K562 (cell line): ENCODE results near the gene KRTAP10-8. TPM values are rescaled to one million over a fixed set of nuclear protein-coding genes. Genes with fewer than 3 reads are reported as not detected.

Source experiments
- ATAC-seq: fragments of 200-7000 bp; cut with Tn5 transposase; 3 replicates; pipeline ENCODE4 v1.9.1; 2020; ENCODE audit warnings: moderate library complexity
- BruUV-seq: library from RNA; stranded (reverse); fragments of 400-500 nt; replicated peaks from 2 replicates; lab custom pipeline; 2021; lab: Mats Ljungman, UMichigan
- CTCF ChIA-PET: fragments of 300-600 bp; formaldehyde crosslinking; extraction: SDS; loops from one replicate; lab custom pipeline; 2021; ENCODE audit warnings: low intra/inter-chr PET ratio; lab: Yijun Ruan, JAX
- POLR2A ChIA-PET: fragments of 300-600, 350-650 bp; sonication (Branson Sonifier 250); formaldehyde crosslinking; extraction: SDS; loops from one replicate; lab custom pipeline; 2021; ENCODE audit warnings: antibody characterized with exemption, inconsistent platforms; lab: Yijun Ruan, JAX
- DNase-seq, 4 experiments: peaks; one replicate each; pipeline versions ENCODE4 v3.0.0 to v3.0.0-alpha.2; 2011 to 2018; ENCODE audit warnings: low spot score in 3 of 4, mixed read lengths in 3 of 4; ENCODE audit errors: extremely low read depth in 1 of 4
- FAIRE-seq: peaks from 2 replicates; lab custom pipeline; 2011; peaks lifted over from hg19 to GRCh38; lab: Jason Lieb, UNC
- H2AFZ ChIP-seq: 2 replicates; pipeline ENCODE4 v1.6.0; 2011; ENCODE audit warnings: low read depth, low read length, control low read depth, inconsistent platforms
- H3K27ac ChIP-seq: fragments of 200-600 bp; 3 replicates; pipeline ENCODE4 v1.8.0; 2011; ENCODE audit warnings: low read depth, mild to moderate bottlenecking, control low read depth, inconsistent platforms, low read length, moderate library complexity, mixed read lengths; ENCODE audit errors: extremely low read depth
- H3K27me3 ChIP-seq, 2 experiments: fragments of 300-600 bp in 1 of 2; 2 replicates in 1 of 2; 3 replicates in 1 of 2; pipeline versions ENCODE4 v1.6.0 to v1.8.0; 2011; ENCODE audit warnings: inconsistent platforms in 2 of 2, low read length in 2 of 2, mild to moderate bottlenecking in 1 of 2, mixed read lengths in 1 of 2, moderate library complexity in 1 of 2; ENCODE audit not compliant: control insufficient read depth in 2 of 2, insufficient read depth in 2 of 2
- H3K36me3 ChIP-seq: fragments of 300-600 bp; 3 replicates; pipeline ENCODE4 v1.8.0; 2011; ENCODE audit warnings: mild to moderate bottlenecking, low read length, inconsistent platforms; ENCODE audit not compliant: control insufficient read depth, insufficient read depth
- H3K4me1 ChIP-seq, 2 experiments: fragments of 200-600 bp in 1 of 2; replicated peaks in 1 of 2; 2 replicates in 1 of 2; 3 replicates in 1 of 2; pipeline versions ENCODE4 v1.5.1 to v1.8.0; 2011; ENCODE audit warnings: inconsistent platforms in 2 of 2, low read length in 2 of 2, mild to moderate bottlenecking in 1 of 2, mixed read lengths in 1 of 2, moderate library complexity in 1 of 2; ENCODE audit not compliant: control insufficient read depth in 2 of 2, insufficient read depth in 2 of 2
- H3K4me2 ChIP-seq: 2 replicates; pipeline ENCODE4 v1.6.1; 2011; ENCODE audit warnings: low read length, control low read depth, inconsistent platforms, mixed read lengths; ENCODE audit not compliant: insufficient read depth
- H3K4me3 ChIP-seq: fragments of 200-600 bp; sonication (generic), shearing (Covaris generic); 2 replicates; pipeline ENCODE4 v1.5.1; 2016; ENCODE audit warnings: control low read depth, inconsistent platforms
- H3K79me2 ChIP-seq: fragments of 200-600 bp; 3 replicates; pipeline ENCODE4 v1.8.0; 2011; ENCODE audit warnings: low read length, inconsistent platforms; ENCODE audit not compliant: control insufficient read depth, insufficient read depth
- H3K9ac ChIP-seq, 2 experiments: 2 replicates each; pipeline versions ENCODE4 v1.6.0 to v1.6.1; 2011; ENCODE audit warnings: low read depth in 2 of 2, low read length in 2 of 2, control low read depth in 1 of 2, inconsistent platforms in 1 of 2, mild to moderate bottlenecking in 1 of 2, mixed read lengths in 1 of 2; ENCODE audit not compliant: insufficient read depth in 1 of 2
- H3K9me1 ChIP-seq: one replicate; pipeline ENCODE4 v1.6.0; 2011; ENCODE audit warnings: inconsistent platforms, mild to moderate bottlenecking, low read length, moderate library complexity; ENCODE audit not compliant: control insufficient read depth, insufficient read depth
- H3K9me3 ChIP-seq: replicated peaks from 2 replicates; pipeline ENCODE4 v1.5.1; 2011; ENCODE audit warnings: low read depth, low read length, inconsistent platforms; ENCODE audit not compliant: control insufficient read depth, insufficient read depth
- H4K20me1 ChIP-seq: replicated peaks from 2 replicates; pipeline ENCODE4 v1.6.1; 2011; ENCODE audit warnings: low read length, inconsistent platforms, mixed read lengths; ENCODE audit not compliant: control insufficient read depth, insufficient read depth
- BCL6 ChIP-seq: fragments of 250-450 bp; sonication (Bioruptor Pico); IDR thresholded peaks from 2 replicates; pipeline ENCODE4 v1.4.0; 2020
- CC2D1A ChIP-seq: fragments of 450-650 bp; IDR thresholded peaks from 2 replicates; pipeline ENCODE4 v1.6.1; 2017; ENCODE audit warnings: mild to moderate bottlenecking
- CHD1 ChIP-seq: fragments of 200-600 bp; sonication (generic); IDR thresholded peaks from one replicate; pipeline ENCODE4 v1.6.1; 2012; ENCODE audit warnings: mild to moderate bottlenecking, moderate library complexity, low read length, inconsistent platforms
- ETV1 ChIP-seq: fragments of 450-650 bp; conservative IDR thresholded peaks from 2 replicates; pipeline ENCODE4 v1.6.1; 2016; ENCODE audit warnings: missing genetic modification characterization, control low read depth, low read depth, missing compliant biosample characterization
- HDAC1 ChIP-seq, 2 experiments: fragments of 450-650 bp; IDR thresholded peaks; 2 replicates each; pipeline ENCODE4 v1.6.1; 2016 to 2017; ENCODE audit warnings: inconsistent platforms in 1 of 2, mild to moderate bottlenecking in 1 of 2, moderate library complexity in 1 of 2
- NONO ChIP-seq, 2 experiments: fragments of 200-400 bp in 1 of 2; fragments of 450-650 bp in 1 of 2; formaldehyde crosslinking in 1 of 2; IDR thresholded peaks; 2 replicates each; pipeline ENCODE4 v1.6.1; 2017; ENCODE audit warnings: low read depth in 2 of 2, mild to moderate bottlenecking in 2 of 2, moderate library complexity in 2 of 2, low read length in 1 of 2
- PBX2 ChIP-seq, 2 experiments: IDR thresholded peaks in 1 of 2; conservative IDR thresholded peaks in 1 of 2; 2 replicates each; pipeline ENCODE4 v1.6.1; 2016; ENCODE audit warnings: low read depth in 2 of 2, mild to moderate bottlenecking in 1 of 2, missing compliant biosample characterization in 1 of 2, missing genetic modification characterization in 1 of 2, moderate library complexity in 1 of 2
- TGIF2 ChIP-seq: sonication (generic); formaldehyde crosslinking; IDR thresholded peaks from 2 replicates; pipeline ENCODE4 v1.8.1; 2022; ENCODE audit warnings: mild to moderate bottlenecking, missing genetic modification reagents, moderate library complexity
- ZC3H11A ChIP-seq: IDR thresholded peaks from 2 replicates; pipeline ENCODE4 v1.6.1; 2012; ENCODE audit warnings: low read depth, low read length, improper control_type of control experiment
- ZKSCAN3 ChIP-seq: fragments of 250-450 bp; sonication (Bioruptor Pico); IDR thresholded peaks from 2 replicates; pipeline ENCODE4 v1.4.0; 2020
- ZNF398 ChIP-seq: fragments of 250-450 bp; sonication (Bioruptor Pico); IDR thresholded peaks from 2 replicates; pipeline ENCODE4 v1.8.0; 2021; ENCODE audit warnings: moderate library complexity, mild to moderate bottlenecking, inconsistent platforms
- WGBS: fragments of 100-300 bp; shearing (Covaris generic); methylation state at CpG from one replicate; pipeline ENCODE4 v1.1.6; 2016; ENCODE audit warnings: low coverage, mixed read lengths; ENCODE audit not compliant: insufficient coverage; ENCODE audit errors: missing lambda C conversion rate; 5-methylcytosine and 5-hydroxymethylcytosine counted together
- in situ Hi-C: fragments of 300-500 bp; cut with MboI; formaldehyde crosslinking; loops from 4 replicates; pipeline ENCODE4 v1.15.0; 2018; ENCODE audit warnings: inconsistent platforms, mixed read lengths
- intact Hi-C: fragments of 100-400 bp; cut with micrococcal nuclease; formaldehyde crosslinking; loops from 2 replicates; pipeline ENCODE4 v1.14.2; 2022
- polyA plus RNA-seq, 8 experiments: library from polyadenylated mRNA; depleted of rRNA in 4 of 8; stranded (reverse) in 5 of 8; unstranded in 3 of 8; fragments of >200 nt; fragmentation: Nextera tagmentation in 2 of 8; fragmentation: Illumina TruSeq in 1 of 8; extraction: Ambion mirVana in 2 of 8; extraction: Trizol in 1 of 8; gene quantifications; 2 replicates each; pipeline versions ENCODE4 v1.2.1 to v1.2.3, GENCODE V29; 2011 to 2014; ENCODE audit warnings: inconsistent platforms in 1 of 8, missing spikeins in 1 of 8
- total RNA-seq, 7 experiments: library from RNA; depleted of rRNA in 6 of 7; stranded (reverse); fragments of >200 nt in 6 of 7; fragmentation: Illumina TruSeq in 2 of 7; extraction: Trizol in 2 of 7; gene quantifications; 2 replicates each; pipeline versions ENCODE4 v1.2.1 to v1.2.3, GENCODE V29; 2011 to 2021; ENCODE audit warnings: low replicate concordance in 1 of 7
- TF ChIP-seq, protein P1 (sequence below): fragments of 250-450 bp; sonication (Bioruptor Pico); IDR thresholded peaks from 2 replicates; pipeline ENCODE4 v1.8.0; 2021; ENCODE audit warnings: borderline replicate concordance, mild to moderate bottlenecking, moderate library complexity; ENCODE audit not compliant: poor library complexity, severe bottlenecking

Gene KRTAP10-8
- total and polyA plus RNA-seq, 9 of the 15 experiments (the other 6 are each of a cell fraction or from before 2014, with no cell fraction given), result not detected

- FAIRE-seq, result no peak
These were observed 870 bp downstream of the KRTAP10-8 start for GRCh38 chr21:44612669-44613229.

More at GRCh38 chr21:44612669-44613229, 870 bp downstream of the KRTAP10-8 start:
- TF ChIP-seq CHD1, result no peak
- no peak for TF ChIP-seq ETV1 (tag)
- TF ChIP-seq BCL6 (CRISPR knock-in tag), result no peak
- TF ChIP-seq HDAC1 (IDR thresholded peaks at IDR 0.05), result no peak
- no peak for TF ChIP-seq ZKSCAN3 (CRISPR knock-in tag)
- no peak for TF ChIP-seq CC2D1A
- TF ChIP-seq PBX2 (CRISPR knock-in tag; IDR thresholded peaks at IDR 0.05; ENCODE audit: low read depth), result no peak
- TF ChIP-seq PBX2 (tag; conservative IDR thresholded peaks at IDR 0.05; ENCODE audit: low read depth), result no peak
- no peak for TF ChIP-seq ZC3H11A
- TF ChIP-seq, protein P1, sequence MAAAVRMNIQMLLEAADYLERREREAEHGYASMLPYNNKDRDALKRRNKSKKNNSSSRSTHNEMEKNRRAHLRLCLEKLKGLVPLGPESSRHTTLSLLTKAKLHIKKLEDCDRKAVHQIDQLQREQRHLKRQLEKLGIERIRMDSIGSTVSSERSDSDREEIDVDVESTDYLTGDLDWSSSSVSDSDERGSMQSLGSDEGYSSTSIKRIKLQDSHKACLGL, result no peak
- TF ChIP-seq ZNF398, result no peak
- no peak for TF ChIP-seq TGIF2 (CRISPR knock-in tag)
- no peak for TF ChIP-seq NONO (IDR thresholded peaks at IDR 0.05; ENCODE audit: low read depth in 2 of 2, low read length in 1 of 2)
- Histone ChIP-seq H3K9me1 (peaks cover 3% of the 10 kb centered on the region), H3K36me3 (no peaks in the 10 kb centered on the region), H3K27ac (no peak overlapping the region), H3K4me2 (no peak overlapping the region), H3K27me3 (peaks cover 14 to 44% of the 10 kb centered on the region in 2 experiments; a peak in 4 of 5 replicates), H4K20me1 (no peaks in the 10 kb centered on the region), H3K4me1 (peaks cover 0 to 10% of the 10 kb centered on the region in 2 experiments; a peak in 2 of 5 replicates), H3K4me3 (no peak overlapping the region), H3K9ac (no peak overlapping the region), H2AFZ (no peak overlapping the region), H3K79me2 (no peaks in the 10 kb centered on the region), H3K9me3 (no peaks in the 10 kb centered on the region; the same call in none of the 2 replicates)
- CTCF ChIA-PET, result no interaction called here
- POLR2A ChIA-PET, result no interaction called here
- intact Hi-C loops (no loop called here), in situ Hi-C loops (no loop called here)
- BruUV-seq, result no TSS peak
- WGBS, result 0% methylated on average over 8 of the region's 13 CpGs
- DNase-seq (no peak), ATAC-seq (no peak)
